NCI-H2196 treated with DMSO at 0.1 percent for 48 hours (cell line): Measurements from ENCODE around the gene N4BP2.

Experiments used
- DNase-seq: peaks from one replicate; lab custom pipeline; 2025; ENCODE audit not compliant: unreplicated experiment; lab: John Stamatoyannopoulos, UW

N4BP2 gene

DNA sequence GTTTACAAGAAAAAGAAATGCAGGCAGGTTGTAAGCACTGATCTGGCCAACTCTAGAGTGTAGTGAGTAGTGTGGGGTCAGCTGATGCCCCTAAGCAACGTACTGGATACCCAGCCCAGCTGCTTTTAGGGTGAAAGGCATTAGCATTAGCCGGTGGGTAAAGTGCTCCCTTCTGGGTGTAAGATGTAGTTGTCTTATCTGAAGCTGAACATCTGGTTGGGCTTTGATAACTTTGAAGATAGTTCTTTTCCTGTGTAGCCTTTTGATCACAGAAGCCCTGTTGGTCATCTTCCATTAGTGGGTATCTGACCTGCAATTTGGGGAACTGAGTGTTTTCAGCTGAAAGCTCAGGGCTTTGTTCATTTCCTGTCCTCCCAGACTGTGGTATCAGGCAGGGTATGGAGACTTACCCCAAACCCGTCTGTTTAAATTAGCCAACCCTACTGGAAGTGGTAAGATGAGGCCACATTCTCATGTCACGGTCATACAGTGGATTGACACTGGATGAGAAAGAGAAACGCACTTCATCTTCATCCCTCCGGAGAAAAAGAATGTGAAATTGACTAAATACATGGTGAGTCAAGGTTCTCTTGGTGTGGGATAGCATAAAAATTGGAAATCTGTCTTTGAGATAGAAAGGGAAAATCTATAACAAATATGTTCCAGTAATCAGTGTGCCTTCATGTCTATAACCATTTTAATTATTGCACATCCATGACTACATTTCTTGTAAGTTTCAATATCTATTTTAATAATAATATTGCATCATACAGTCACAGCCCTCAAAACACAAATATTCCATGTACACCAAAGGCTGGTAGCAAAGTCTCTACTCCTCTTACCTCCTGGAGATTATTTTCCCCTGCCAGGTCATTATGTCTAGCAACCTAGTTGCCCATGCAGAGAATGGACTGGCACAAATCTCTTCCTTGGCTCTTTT lies 148.9 kb downstream of the N4BP2 start:
- DNase-seq, result no peak

DNA sequence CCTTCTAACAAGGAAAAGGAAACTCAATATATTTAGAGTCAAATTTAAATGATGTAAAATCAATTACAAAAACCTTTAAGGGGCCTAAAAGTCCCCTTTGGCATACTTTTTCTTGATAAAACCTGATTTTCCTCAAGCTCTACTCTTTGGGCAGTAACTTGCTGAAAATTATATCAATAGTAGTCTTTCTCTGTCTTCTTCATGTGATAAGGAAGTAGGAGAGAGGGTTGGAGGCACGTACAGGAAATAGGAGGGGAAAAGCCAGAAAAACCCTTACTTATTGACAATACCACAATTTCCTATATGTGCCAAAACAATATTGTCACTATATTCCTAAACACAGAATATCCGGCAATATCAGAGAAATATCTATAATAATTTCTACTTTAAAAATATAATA lies 149.8 kb downstream of the N4BP2 start:
- DNase-seq, result no peak
